Cardiac muscle cell (in vitro differentiated cells and primary cell): Measurements from ENCODE around the gene CAPRIN1. TPM values are rescaled to one million over a fixed set of nuclear protein-coding genes. Genes with fewer than 3 reads are reported as not detected.
A peak's percentile ranks its signal among the peaks of the same experiment; 100 is the strongest.
"Not testable (repeated sequence)": the region's sequence is repeated elsewhere in the genome, so short reads cannot be mapped to it uniquely, and the experiment has no call there.

Experiments used
- DNase-seq, 2 donors: peaks; one replicate each; pipeline versions ENCODE4 v3.0.0 to v3.0.0-alpha.2; 2010 to 2017; ENCODE audit warnings: low read depth in 1 of 2, low spot score in 1 of 2
- H3K27ac ChIP-seq: fragments of 200-600 bp; sonication (generic); 2 replicates; pipeline ENCODE4 v1.5.1; 2016
- H3K27me3 ChIP-seq: fragments of 200-600 bp; sonication (generic); 2 replicates; pipeline ENCODE4 v1.6.0; 2016; ENCODE audit warnings: control low read depth
- H3K36me3 ChIP-seq: fragments of 200-600 bp; sonication (generic); 2 replicates; pipeline ENCODE4 v1.5.1; 2016; ENCODE audit warnings: control low read depth
- H3K4me1 ChIP-seq: fragments of 200-600 bp; sonication (generic); 2 replicates; pipeline ENCODE4 v1.8.1; 2017; ENCODE audit warnings: low read depth, mild to moderate bottlenecking, mixed run types
- H3K4me3 ChIP-seq: fragments of 200-600 bp; sonication (generic); 2 replicates; pipeline ENCODE4 v1.5.1; 2016; ENCODE audit warnings: mild to moderate bottlenecking
- H3K9me3 ChIP-seq: fragments of 200-600 bp; sonication (generic); 2 replicates; pipeline ENCODE4 v1.5.1; 2017; ENCODE audit warnings: low read depth, mild to moderate bottlenecking, control low read depth
- polyA plus RNA-seq: library from polyadenylated mRNA; unstranded; fragments of >200 nt; fragmentation: Nextera tagmentation; extraction: Ambion mirVana; gene quantifications from 2 replicates; pipeline ENCODE4 v1.2.1, GENCODE V29; 2016
- total RNA-seq: library from RNA; depleted of rRNA; stranded (reverse); fragments of >200 nt; gene quantifications from 2 replicates; pipeline ENCODE4 v1.2.3, GENCODE V29; 2016
- TF ChIP-seq, protein P1 (sequence below): IDR thresholded peaks from 2 replicates; pipeline ENCODE4 v1.5.1; 2012; ENCODE audit warnings: low read depth, mild to moderate bottlenecking, low read length

Gene CAPRIN1
- total and polyA plus RNA-seq, 2 experiments from 2014 or later, result 120 to 249 TPM

DNA sequence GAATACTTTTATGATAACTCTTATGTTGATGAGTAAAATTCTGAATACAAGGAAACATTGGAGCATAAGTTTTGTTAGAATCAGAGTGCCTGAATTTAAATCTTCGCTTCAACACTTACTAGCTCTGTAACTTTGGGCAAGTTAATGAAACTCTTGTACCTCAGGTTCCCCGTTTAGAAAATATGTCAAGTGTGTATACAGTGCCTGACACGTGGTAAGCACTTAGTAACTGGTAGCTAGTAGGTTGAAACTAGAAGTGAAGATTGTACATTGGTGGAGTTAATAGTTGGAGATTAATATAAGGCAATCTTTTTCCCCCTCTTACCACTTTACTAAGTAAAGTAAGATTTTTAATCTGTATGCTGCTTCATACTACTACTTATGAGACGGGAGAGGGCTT lies 29.1 kb downstream of the CAPRIN1 start:
- Histone ChIP-seq H3K4me1 (no peaks in the 10 kb centered on the region), H3K27ac (no peak overlapping the region), H3K4me3 (no peak overlapping the region), H3K27me3 (no peaks in the 10 kb centered on the region), H3K9me3 (no peaks in the 10 kb centered on the region), H3K36me3 (peaks cover 94% of the 10 kb centered on the region)
- TF ChIP-seq, protein P1, sequence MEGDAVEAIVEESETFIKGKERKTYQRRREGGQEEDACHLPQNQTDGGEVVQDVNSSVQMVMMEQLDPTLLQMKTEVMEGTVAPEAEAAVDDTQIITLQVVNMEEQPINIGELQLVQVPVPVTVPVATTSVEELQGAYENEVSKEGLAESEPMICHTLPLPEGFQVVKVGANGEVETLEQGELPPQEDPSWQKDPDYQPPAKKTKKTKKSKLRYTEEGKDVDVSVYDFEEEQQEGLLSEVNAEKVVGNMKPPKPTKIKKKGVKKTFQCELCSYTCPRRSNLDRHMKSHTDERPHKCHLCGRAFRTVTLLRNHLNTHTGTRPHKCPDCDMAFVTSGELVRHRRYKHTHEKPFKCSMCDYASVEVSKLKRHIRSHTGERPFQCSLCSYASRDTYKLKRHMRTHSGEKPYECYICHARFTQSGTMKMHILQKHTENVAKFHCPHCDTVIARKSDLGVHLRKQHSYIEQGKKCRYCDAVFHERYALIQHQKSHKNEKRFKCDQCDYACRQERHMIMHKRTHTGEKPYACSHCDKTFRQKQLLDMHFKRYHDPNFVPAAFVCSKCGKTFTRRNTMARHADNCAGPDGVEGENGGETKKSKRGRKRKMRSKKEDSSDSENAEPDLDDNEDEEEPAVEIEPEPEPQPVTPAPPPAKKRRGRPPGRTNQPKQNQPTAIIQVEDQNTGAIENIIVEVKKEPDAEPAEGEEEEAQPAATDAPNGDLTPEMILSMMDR, result no peak
- DNase-seq, result no peak

DNA sequence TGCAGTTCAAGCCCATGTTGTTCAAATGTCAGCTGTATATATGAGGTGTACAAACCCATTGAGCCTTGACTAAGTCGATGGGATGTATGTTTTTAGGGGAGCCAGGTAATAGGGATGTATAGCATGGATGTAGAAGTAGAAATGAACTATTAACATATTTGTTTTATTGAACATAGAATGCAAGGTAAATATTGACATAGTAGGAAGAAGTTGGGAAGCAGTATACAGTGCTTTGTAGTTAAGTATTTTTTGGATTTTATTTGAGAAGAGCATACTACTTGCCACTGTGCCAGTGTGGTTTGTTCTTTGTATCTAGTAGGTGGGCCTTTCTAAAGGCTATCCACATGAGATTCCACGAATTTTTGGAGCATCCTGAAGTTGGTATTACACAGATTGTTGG lies 33.1 kb downstream of the CAPRIN1 start:
- no peak overlapping the region for H3K4me3 ChIP-seq
- no peaks in the 10 kb centered on the region for H3K9me3 ChIP-seq
- TF ChIP-seq, protein P1, result no peak
- peaks cover 91% of the 10 kb centered on the region for H3K36me3 ChIP-seq
- no peaks in the 10 kb centered on the region for H3K4me1 ChIP-seq
- H3K27me3 ChIP-seq, result no peaks in the 10 kb centered on the region
- DNase-seq, result no peak
- no peak overlapping the region for H3K27ac ChIP-seq

DNA sequence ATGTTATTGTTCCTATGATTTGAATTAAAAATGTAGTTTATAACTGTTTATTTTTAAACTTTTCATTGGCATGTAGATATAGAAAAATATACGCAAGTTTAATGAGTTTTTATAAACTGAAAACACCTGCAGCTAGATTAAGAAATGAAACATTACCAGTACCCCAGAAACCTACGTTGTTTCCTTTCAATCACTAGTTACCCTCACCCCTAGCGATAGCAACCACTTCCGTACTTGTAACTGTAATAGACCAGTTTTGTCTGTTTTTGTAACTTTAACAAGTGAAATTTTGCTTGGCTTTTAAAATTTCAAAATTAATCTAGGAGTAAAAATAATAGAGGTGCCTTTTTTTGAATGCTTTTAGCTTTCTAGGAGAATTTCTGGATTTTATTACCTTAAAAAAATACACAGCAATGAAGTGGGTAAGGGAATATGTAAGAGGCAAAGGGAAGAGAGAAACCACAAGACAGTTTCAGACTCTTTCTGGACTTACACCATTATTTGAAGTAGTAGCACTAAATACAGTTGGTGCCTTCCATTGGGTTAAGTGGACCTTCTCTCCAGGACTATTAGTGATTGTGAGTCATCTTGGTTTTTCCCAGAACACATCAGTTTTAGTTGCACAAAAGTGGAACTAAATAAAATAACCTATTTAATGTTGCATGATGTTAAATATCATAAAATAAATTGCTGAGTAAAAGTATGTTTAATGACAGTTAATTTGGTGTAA lies 35.2 kb downstream of the CAPRIN1 start:
- H3K9me3 ChIP-seq, result no peaks in the 10 kb centered on the region
- peaks cover 94% of the 10 kb centered on the region for H3K36me3 ChIP-seq
- TF ChIP-seq, protein P1, result no peak
- no peak overlapping the region for H3K4me3 ChIP-seq
- DNase-seq, result no peak
- no peaks in the 10 kb centered on the region for H3K27me3 ChIP-seq
- no peaks in the 10 kb centered on the region for H3K4me1 ChIP-seq
- no peak overlapping the region for H3K27ac ChIP-seq

DNA sequence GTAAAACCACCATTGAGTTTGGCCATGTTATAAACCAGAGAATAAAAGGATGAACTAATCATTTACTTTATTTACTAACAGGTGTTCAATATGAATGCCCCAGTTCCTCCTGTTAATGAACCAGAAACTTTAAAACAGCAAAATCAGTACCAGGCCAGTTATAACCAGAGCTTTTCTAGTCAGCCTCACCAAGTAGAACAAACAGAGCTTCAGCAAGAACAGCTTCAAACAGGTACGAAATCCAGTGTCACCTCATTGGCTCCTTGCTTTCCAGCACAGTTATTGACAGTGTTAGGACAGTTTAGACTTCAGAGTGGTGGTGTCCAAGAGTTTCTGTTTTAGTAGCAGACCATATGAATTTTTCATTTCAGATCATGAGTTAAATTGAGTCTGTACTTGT lies 40.3 kb downstream of the CAPRIN1 start:
- H3K27ac ChIP-seq, result peak overlapping the region; percentile 6
- no peaks in the 10 kb centered on the region for H3K4me1 ChIP-seq
- H3K27me3 ChIP-seq, result no peaks in the 10 kb centered on the region
- H3K9me3 ChIP-seq, result no peaks in the 10 kb centered on the region
- H3K4me3 ChIP-seq, result no peak overlapping the region
- TF ChIP-seq, protein P1, result no peak
- no peak for DNase-seq
- peaks cover 92% of the 10 kb centered on the region for H3K36me3 ChIP-seq

DNA sequence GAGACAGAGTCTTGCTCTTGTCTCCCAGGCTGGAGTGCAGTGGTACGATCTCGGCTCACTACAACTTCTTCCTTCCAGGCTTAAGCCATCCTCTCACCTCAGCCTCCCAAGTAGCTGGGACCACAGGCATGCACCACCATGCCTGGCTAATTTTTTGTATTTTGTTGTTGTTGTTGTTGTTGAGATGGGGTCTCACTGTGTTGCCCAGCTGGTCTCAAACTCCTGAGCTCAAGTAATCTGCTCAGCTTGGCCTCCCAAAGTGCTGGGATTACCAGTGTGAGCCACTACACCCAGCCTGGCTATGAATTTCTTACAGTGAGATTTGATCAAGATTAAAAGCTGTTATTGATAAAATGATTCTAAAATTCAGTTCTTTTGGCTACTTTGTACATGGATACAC lies 43.4 kb downstream of the CAPRIN1 start:
- H3K9me3 ChIP-seq, DNase-seq, H3K4me3 ChIP-seq, H3K27ac ChIP-seq, H3K27me3 ChIP-seq, H3K4me1 ChIP-seq: not testable (repeated sequence)
- peaks cover 97% of the 10 kb centered on the region for H3K36me3 ChIP-seq

DNA sequence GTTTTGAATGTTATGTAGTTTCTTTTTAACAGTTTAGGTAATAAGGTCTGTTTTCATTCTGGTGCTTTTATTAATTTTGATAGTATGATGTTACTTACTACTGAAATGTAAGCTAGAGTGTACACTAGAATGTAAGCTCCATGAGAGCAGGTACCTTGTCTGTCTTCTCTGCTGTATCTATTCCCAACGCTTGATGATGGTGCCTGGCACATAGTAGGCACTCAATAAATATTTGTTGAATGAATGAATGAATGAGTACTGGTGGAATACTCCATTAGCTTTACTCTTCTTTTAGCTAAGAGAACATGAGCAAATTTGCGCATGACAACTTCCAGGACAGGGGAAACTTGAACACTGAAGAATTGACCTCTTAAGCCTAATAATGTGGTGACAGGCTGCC lies 47.3 kb downstream of the CAPRIN1 start:
- DNase-seq, result no peak
- TF ChIP-seq, protein P1, result no peak
- H3K27ac ChIP-seq, result peak overlapping the region; percentile 7
- no peaks in the 10 kb centered on the region for H3K27me3 ChIP-seq
- peaks cover 70% of the 10 kb centered on the region for H3K36me3 ChIP-seq
- no peak overlapping the region for H3K4me3 ChIP-seq
- H3K4me1 ChIP-seq, result no peaks in the 10 kb centered on the region
- no peaks in the 10 kb centered on the region for H3K9me3 ChIP-seq
